HG02610 (cell line): ENCODE results near the gene SLC35B2.

Source experiments
- ATAC-seq: cut with Tn5 transposase; IDR thresholded peaks from one replicate; pipeline ENCODE4 v1.9.1; 2021; ENCODE audit warnings: mild to moderate bottlenecking, moderate library complexity; ENCODE audit not compliant: unreplicated experiment

The SLC35B2 gene

GRCh38 chr6:44286285-44286565, 28.9 kb upstream of the SLC35B2 start:
- no peak for ATAC-seq

DNA sequence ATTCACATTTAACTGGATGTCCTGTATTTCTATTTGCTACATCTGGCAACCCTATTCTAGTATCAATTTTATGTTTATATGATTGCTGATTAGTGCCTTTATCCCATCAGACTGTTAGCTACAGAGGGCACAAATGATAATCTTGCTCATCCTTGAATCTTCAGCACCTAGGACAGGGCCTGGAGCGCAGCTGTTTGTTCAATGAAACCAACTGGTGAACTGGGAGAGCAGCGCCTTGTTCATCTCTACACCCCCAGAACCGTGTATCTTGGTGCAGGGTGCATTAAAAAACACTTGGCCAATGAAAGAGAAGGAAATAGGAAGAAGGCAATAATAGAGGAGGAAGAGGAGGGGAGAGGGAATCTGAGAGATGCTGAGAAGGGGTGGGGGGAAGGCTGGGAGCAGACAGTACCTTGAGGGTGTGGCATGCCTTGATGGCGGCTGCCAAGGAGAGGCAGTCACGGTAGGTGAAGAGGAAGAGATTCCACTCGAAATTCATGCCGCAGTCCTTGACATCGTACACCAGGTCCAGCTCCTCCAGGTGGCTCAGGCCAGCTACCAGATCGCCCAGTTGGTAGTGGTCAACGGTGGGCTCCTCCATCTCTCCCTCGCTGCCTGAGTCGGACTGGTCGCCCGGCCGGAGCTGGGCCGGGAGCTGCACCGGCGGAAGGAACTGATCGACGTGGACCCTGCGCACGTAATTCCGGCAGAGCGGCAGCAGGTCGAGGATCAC, 28.4 kb upstream of the SLC35B2 start:
- no peak for ATAC-seq

GRCh38 chr6:44284867-44285266, 27.5 kb upstream of the SLC35B2 start:
- ATAC-seq = no peak

- no peak for ATAC-seq
Observed at GRCh38 chr6:44284121-44284520, 26.8 kb upstream of the SLC35B2 start.

DNA sequence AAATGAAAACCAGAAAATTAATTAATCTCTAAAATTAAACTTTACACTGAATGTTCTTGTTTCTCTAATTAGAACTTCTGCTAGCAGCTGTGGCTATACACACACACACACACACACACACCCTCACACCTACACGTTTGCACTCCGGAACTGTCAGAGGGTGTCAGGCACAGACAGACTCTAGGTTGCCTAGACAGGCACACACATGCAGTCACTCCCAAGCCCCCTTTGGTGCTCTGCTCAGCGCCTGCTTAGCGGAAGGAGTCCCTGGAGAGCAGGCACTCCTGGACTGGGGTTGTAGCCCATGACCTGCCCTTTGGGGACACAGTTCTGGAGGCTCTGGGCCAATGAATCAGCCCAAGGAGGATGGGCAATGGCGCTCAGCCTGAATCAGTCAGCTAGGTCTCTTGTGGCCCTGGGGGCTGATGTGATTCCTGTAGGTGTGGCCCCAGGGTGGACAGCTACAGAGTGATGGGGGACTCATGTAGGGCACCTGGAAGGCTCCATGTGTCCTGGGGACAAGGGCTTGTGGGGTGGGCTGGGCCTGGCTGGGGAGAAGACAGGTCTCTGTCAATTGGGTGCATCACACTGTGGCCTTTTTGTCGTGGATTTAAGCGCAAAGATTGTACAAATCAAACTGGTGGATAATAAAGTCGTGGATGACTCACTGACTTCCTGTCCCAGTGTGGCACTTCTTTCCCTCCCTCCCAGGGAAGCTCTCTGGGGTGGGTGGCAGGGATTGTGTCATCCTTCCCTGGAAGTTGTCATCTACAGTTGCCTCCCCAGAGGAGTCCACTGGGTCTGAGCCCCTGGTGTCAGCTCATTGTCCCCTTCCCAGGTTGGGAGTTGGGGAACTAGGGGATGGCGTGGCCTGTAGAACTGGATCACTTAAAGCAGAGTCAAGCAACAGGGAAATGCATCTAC, 21.7 kb upstream of the SLC35B2 start:
- ATAC-seq = no peak

DNA sequence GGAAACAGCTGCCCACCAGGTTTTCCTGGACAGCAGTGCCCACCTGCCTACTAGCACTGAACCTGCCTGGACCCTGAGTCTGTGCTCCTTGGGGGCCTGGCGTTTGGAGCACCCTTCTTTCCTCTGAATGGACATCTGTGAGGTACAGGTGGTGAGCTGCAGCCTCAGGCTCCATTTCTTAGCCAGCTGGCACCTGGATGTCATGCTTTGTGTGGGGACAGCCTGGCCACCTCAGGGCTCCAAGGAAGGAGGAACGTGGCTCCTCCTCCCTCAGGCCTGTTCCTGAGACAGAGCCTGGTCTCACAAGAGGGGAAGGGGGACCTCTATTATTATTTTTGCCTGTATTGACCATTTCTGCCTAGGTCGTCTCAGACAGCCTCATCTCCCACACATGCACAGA, 21.0 kb upstream of the SLC35B2 start:
- no peak for ATAC-seq

GRCh38 chr6:44277763-44278162, 20.4 kb upstream of the SLC35B2 start:
- no peak for ATAC-seq

DNA sequence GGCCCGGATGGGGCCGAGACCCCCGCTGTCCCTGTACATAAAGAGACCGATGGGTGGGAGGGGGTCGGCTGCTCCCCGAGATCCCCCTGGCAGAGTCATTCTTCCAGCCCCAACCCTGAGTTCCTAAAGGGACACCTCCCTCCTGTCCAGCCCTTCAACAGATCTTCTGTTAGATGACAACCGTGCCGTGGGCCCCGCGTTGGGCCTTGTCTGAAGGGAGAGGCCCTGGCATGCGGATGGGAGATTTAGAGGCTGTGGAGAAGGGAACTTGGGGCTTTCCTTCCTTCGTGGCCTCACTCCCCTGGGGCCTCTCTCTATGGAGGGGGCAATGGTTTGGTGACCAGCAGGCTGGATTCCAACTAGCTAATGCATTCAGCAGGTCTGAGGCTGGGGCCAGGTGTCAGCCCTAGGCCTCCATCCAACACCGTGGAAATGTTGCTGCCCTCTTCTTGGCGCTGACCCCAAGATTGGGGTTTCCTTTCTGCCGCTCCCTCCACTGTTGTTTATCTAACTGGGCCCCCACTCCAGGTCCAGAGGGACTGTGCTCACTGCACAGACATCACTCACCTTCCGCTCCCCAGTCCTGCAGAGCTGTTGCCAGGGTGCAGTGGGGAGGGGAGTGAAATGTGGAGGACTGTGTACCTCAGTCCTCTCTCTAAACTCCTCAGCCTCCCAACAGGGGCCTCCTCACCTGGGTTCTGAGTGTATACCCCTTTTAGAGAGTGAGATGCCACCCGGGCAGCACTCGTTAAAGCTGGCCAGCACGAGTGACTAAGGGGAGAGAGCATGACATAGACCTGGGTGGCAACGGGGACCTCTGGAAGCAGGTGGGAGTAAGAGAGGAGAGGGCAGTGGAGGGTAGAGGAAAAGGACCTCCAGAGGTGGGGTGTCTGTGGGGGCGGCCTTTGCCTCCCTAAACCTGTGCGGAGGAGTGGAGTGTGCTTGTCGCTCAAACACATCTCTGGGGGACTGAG, 19.6 kb upstream of the SLC35B2 start:
- no peak for ATAC-seq

GRCh38 chr6:44275749-44276648, 18.7 kb upstream of the SLC35B2 start:
- ATAC-seq = no peak

GRCh38 chr6:44275271-44275748, 18.0 kb upstream of the SLC35B2 start:
- ATAC-seq = no peak

DNA sequence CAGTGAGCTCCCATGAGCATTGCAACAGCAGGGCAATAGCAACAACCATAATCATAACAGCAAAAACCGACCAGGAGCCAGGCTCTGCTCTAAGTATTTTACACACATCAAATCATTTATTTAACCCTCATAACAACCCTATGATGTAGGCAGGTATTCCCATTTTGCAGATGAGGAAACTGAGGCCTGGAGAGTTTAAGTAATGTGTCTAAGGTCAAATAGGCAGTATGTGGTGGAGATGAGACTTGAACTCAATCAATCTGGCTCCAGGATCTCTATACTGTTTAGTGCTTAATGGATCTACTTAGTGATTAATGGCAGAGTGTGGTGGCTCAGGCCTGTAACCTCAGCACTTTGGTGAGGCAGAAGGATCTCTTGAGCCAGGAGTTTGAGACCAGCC, 16.3 kb upstream of the SLC35B2 start:
- ATAC-seq = no peak

GRCh38 chr6:44272999-44273566, 15.8 kb upstream of the SLC35B2 start:
- ATAC-seq = no peak

- no peak for ATAC-seq
Observed at GRCh38 chr6:44272529-44272928, 15.2 kb upstream of the SLC35B2 start.

- ATAC-seq = no peak
Observed at GRCh38 chr6:44271914-44272313, 14.6 kb upstream of the SLC35B2 start.

DNA sequence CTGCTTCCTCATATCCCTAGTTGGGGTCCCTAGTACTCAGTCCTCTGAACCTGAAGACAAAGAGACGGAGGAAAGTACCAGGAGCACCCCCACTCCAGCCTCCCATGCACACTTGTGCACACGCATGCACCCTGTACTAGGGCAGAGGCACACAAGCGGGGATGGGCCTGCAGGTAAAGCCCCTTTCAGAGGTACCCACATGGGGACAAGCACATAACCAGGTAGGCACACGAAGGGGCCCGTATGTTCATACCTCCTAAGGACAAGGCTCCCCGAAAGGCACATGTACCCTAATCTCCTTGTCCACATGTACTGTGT, 14.0 kb upstream of the SLC35B2 start:
- no peak for ATAC-seq

- ATAC-seq = no peak
Observed at GRCh38 chr6:44270526-44271405, 13.4 kb upstream of the SLC35B2 start.

DNA sequence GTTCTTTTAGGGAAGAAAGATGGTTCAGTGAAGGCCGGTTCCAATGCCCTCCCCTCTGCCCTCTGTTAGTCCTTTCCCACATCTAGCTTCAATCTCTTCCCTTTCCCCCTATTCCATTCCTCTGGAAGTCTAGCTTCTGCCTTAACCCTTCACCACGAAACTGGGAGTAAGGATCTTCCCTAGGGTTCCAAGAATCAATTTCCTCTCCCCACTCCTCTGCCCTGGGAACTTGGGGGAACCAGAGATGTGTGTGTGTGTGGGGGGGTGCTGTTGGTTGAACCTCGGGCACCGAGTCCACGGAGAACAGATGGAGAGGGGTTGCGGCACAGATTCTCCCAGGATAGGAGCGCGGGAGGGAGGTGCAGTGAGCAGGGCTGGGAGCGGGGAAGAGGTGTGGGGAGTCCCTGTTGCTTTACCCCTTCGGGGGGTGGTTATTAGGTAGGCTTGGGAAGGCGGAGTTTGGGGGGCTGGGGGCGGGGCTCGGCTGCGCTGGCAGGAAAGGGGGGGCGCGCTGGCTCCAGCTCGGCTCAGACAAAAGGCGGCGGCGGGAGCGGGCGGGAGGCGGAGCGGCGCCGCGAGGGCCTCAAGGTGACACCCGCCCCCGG, 12.7 kb upstream of the SLC35B2 start, which contains the start of gene TMEM151B:
TSS of gene TMEM151B (plus strand) at position 530 of the 605 bp plus-strand sequence. CDS start 293 bp downstream, outside the sequence.
- no peak for ATAC-seq

GRCh38 chr6:44269178-44269920, 12.0 kb upstream of the SLC35B2 start:
- no peak for ATAC-seq
